ENCODE results near the gene SPINK1.
"Not testable (repeated sequence)": the region's sequence is repeated elsewhere in the genome, so short reads cannot be mapped to it uniquely, and the experiment has no call there.

The SPINK1 gene

DNA sequence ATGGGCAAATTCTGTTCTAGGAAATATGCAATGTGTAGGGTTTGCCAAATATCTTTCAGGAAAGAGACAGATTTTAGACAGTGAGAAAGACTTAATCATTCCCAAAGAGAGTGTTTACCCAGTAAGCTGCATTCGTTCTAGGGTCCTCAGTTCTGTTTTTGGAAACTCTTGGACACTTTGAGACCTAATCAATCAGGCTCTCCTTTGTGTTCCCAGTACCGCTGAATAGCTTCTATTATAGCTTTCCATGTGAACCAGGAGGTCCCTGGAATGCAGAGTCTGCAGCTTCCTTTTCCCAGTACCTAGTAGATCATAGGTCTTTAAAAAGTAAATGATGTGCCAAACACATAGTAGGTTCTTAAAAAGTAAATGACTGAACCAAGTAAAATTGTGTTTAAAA lies 11.4 kb upstream of the SPINK1 start:
- DNase-seq (ENCODE audit: low read depth), result no peak
- H3K4me3 ChIP-seq (ENCODE audit: control insufficient read depth, low read depth, low read length), result no peak overlapping the region
- TF ChIP-seq, protein P1, sequence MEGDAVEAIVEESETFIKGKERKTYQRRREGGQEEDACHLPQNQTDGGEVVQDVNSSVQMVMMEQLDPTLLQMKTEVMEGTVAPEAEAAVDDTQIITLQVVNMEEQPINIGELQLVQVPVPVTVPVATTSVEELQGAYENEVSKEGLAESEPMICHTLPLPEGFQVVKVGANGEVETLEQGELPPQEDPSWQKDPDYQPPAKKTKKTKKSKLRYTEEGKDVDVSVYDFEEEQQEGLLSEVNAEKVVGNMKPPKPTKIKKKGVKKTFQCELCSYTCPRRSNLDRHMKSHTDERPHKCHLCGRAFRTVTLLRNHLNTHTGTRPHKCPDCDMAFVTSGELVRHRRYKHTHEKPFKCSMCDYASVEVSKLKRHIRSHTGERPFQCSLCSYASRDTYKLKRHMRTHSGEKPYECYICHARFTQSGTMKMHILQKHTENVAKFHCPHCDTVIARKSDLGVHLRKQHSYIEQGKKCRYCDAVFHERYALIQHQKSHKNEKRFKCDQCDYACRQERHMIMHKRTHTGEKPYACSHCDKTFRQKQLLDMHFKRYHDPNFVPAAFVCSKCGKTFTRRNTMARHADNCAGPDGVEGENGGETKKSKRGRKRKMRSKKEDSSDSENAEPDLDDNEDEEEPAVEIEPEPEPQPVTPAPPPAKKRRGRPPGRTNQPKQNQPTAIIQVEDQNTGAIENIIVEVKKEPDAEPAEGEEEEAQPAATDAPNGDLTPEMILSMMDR (conservative IDR thresholded peaks at IDR 0.05; ENCODE audit: control insufficient read depth, insufficient read depth, low read depth, low read length), result no peak

GRCh38 chr5:147836439-147836838 lies 5.0 kb upstream of the SPINK1 start:
- H3K4me3 ChIP-seq (ENCODE audit: control insufficient read depth, low read depth, low read length), result no peak overlapping the region
- DNase-seq (ENCODE audit: low read depth), result no peak
- TF ChIP-seq, protein P1 (conservative IDR thresholded peaks at IDR 0.05; ENCODE audit: control insufficient read depth, insufficient read depth, low read depth, low read length), result no peak

DNA sequence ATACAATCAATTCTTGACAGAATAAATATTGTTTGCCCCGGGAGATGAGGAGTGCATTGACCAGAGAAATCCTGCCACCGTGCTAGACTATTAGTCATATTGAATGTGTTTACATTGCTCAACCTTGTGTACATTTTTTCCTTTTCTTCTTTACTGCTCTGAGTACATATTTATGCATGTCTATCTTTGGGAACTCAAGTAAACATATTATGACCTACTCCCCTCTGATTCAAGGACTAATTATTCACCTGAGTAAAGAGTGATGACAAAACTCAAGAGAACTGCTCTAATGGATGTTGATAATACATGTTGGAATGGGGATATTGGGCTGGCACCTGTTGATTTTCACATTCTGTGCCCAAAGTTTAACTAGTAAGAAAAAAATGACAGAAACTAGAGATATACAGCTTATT lies 3.9 kb upstream of the SPINK1 start:
- H3K4me3 ChIP-seq (ENCODE audit: control insufficient read depth, low read depth, low read length), result no peak overlapping the region
- DNase-seq (ENCODE audit: low read depth), result no peak
- TF ChIP-seq, protein P1 (conservative IDR thresholded peaks at IDR 0.05; ENCODE audit: control insufficient read depth, insufficient read depth, low read depth, low read length), result no peak

GRCh38 chr5:147832541-147832940 lies 1.1 kb upstream of the SPINK1 start:
- DNase-seq (ENCODE audit: low read depth), result no peak
- TF ChIP-seq, protein P1 (conservative IDR thresholded peaks at IDR 0.05; ENCODE audit: control insufficient read depth, insufficient read depth, low read depth, low read length), result no peak
- H3K4me3 ChIP-seq (ENCODE audit: control insufficient read depth, low read depth, low read length), result no peak overlapping the region

DNA sequence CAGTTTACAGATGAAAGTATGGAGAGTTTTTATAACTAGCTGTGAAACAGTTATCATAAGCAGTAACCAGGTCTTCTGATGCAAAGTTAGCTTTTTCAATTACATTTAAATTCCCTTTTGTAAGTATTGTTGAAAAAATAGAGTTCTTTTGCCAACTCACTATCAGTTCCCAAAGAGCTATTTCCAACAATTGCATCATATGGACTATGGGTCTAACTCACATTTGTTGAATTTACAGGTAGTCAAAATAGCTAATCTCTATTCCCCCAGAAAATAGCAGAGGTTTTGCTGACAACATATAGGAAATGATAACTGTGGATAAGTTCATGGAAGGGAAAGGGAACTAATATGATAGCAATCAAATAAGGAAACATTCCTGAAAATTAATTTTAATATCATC lies 1.4 kb downstream of the SPINK1 start:
- TF ChIP-seq, protein P1 (conservative IDR thresholded peaks at IDR 0.05; ENCODE audit: control insufficient read depth, insufficient read depth, low read depth, low read length), result no peak
- H3K4me3 ChIP-seq (ENCODE audit: control insufficient read depth, low read depth, low read length), result no peak overlapping the region
- DNase-seq (ENCODE audit: low read depth), result no peak

GRCh38 chr5:147827017-147827416 lies 4.5 kb downstream of the SPINK1 start:
- not testable (repeated sequence) for DNase-seq (ENCODE audit: low read depth); H3K4me3 ChIP-seq (ENCODE audit: control insufficient read depth, low read depth, low read length)

GRCh38 chr5:147826361-147826760 lies 5.1 kb downstream of the SPINK1 start:
- TF ChIP-seq, protein P1 (conservative IDR thresholded peaks at IDR 0.05; ENCODE audit: control insufficient read depth, insufficient read depth, low read depth, low read length), result no peak
- no peak overlapping the region for H3K4me3 ChIP-seq (ENCODE audit: control insufficient read depth, low read depth, low read length)
- no peak for DNase-seq (ENCODE audit: low read depth)

All from fibroblast of mammary gland (primary cell).